Measurements from ENCODE around the gene FTCDNL1.

FTCDNL1 gene

DNA sequence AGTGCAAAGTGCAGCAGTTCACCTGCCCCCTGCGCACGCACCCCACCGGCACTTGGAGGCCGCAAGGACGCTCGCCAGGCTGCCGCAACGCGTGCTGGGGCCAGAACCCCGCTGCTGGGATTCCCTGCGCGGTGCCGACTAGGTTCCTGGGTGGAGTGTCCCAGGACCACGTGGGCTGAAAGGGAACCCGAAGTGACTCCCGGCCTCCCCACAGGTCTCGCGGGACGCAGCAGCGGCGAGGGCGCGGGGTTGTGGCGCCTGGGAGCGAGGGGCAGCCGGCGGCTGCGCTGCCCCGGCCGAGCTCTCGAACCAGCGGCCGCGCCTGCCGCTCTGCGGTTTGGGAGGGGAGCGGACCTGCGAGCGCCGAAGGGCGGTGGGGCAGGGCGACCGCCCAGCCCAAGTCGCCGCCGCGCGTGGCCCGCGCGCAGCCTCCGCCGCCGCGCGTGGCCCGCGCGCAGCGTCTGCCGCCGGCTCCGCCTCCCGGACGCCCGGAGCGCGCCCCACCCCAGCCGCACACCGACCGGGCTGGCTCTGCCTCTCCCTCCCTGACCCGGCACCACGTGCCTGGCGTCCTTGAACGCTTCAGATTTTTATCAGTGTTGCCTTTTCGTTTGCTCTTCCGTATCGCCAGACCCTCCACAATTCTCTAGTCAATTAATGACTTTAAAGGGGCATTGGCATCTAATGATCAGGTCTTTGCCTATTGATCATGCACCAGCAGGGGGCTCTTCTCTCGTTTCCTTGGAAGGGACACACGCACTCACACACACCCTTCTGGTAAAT, at the start of gene FTCDNL1:
Gene FTCDNL1, minus strand, starts transcription at position 475 of the 783 bp plus-strand sequence. CDS start 2,230 bp downstream, outside the sequence.
- peak; percentile 48 for DNase-seq (ENCODE audit: low read depth)

DNA sequence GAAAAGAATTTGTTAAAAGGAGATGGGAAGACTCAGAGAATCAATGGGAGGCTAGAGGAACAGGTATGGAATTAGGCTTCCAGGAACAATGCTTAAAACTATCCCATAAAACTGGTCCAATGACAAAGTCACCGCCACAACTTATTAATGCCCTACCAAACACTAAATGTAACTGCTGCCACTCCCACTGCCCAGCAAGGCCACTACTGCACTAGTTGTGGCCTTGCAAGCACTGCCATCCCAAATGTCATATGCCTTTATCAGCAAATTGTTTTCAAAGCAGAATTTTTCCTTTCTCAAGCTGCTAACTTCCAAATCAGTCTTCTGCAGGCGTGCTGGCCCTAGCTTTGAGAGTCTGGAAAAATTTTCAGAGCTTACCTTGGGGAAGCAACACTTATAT, 45.6 kb upstream of the FTCDNL1 start:
- no peak for DNase-seq (ENCODE audit: low read depth)

DNA sequence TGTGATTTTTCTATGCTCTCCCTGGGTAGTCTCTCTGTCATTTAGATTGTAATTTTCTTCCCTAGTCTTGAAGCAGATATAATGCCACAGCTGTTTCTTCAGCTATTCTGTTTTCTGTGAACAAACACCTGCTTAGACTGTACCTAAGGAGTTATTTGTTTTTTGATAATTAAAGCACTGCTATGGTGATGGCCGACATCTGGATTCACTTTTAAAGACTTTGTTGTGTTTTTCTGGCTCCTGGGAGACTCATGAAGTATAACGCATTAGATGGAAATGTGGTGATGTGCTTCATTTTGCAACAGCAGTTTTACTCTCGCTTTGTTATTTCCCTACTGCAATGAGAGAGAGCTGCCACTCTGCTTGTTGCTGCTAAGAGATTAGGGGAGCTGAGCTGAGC, 44.4 kb upstream of the FTCDNL1 start:
- no peak for DNase-seq (ENCODE audit: low read depth)

DNA sequence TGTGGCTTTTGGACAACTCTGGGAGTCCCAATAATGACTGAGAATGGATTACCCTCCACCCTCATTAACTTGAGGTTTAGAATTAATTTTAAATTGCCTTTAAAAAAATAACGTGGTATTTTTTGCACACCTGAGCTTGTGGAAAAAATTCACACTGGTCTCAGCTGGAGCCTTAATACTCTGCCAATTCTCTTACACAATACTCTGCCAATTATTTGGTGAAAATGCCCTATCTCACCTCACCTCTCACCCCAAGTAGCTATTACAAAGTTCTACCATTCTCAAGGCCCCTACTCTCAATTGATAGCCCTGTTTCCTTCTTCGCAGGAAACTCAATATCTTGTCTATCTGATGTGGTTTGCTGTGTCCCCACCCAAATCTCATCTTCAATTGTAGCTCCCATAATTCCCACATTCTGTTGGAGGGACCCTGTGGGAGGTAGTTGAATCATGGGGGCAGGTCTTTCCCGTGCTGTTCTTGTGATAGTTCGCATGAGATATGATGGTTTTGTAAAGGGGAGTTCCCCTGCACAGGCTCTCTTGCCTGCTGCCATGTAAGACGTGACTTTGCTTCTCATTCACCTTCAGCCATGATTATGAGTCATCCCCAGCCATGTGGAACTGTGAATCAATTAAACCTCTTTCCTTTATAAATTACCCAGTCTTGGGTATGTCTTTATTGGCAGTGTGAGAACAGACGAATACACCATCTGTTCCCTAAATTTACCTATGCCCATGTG, 32.7 kb upstream of the FTCDNL1 start:
- DNase-seq (ENCODE audit: low read depth) = no peak

DNA sequence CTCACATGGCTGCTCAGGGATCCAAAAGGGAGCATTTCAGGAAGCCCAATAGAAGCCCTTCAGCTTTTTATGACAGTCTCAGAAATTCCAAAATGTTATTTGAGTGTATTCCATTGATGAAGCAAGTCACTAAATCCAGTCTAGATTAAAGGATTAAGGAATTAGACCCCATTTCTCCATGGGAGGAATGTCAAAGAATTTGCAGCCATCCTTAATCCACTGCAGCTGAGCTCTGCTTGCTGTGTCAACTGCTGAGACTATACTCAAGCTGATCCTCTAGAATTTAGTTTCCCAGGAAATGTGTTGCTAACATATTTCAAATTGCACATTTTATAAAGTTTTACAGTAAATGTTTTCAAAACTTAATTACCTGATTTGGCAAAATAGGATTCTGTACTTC, 31.7 kb upstream of the FTCDNL1 start:
- no peak for DNase-seq (ENCODE audit: low read depth)

DNA sequence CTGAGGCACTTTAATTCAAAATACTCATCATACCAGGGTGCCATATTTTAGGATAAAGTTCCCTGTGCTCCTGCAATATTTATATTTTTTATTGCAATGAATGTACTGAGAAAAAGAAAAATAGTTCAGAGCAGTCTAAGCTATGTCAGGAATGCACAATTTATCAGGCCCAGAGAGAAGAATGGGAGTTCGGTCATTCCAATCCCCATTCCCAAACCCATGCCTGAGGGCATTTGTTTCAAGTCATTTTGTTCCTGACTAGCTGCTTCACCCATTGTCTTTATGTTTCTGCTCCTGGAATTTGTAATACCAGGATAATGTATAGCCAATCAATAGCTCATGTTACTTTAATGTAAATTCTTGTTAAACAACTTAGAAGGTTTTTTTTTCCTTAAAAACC, 24.4 kb upstream of the FTCDNL1 start:
- DNase-seq (ENCODE audit: low read depth) = no peak

DNA sequence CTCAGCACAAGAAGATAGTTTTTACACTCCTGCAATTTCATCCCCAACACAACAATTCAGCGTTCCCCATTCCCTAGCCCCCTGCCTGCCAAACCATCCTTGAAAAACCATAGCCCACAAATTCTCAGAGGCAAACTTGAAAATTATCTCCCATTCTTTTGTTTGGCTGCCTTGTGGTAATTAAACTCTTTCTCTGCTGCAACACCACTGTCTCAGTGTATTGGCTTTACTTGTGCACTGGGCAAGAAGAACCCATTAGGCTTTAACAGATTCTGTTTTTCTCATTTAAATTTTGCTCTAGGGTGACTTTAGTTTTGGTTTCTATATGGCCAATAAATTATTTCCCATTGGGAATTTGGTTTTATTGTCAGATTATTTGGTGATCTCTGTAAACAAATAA, 23.2 kb upstream of the FTCDNL1 start:
- DNase-seq (ENCODE audit: low read depth) = no peak

DNA sequence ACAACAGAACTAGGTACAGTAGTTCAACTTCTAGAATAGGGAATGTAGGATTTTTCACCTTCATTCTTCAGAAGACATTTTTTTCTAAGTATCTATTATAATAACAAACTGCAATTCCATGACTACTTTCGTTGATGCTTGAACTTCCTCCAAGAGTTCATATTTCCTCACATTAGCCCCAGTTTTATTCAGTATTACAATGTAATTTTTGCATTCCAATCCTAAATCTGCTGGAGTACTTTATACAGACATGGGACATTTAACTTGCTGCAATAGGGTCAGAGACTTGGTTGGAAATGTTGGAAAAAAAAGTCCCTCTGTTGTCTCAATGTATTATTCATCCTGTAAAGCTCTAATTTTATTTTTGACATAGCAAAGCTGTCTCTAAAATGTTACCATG, 19.6 kb upstream of the FTCDNL1 start:
- no peak for DNase-seq (ENCODE audit: low read depth)

DNA sequence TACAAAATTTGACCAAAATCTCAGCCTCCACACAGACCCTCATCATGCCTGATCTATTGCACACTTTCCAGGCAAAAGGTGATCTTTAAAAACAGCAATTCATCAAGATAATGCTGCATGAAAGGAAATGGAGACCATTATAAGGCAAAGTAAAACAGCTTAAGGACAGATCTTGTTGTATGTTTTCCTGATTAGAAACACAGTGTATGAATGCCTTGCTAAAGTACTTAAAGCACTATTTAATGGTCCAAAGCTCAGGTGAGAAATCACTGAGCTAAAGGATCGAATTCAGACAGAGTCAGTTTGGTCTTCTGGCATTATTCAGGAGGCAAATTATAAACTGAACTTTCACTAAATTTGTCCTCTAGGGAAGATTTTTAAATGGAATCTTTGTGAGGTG, 18.7 kb upstream of the FTCDNL1 start:
- no peak for DNase-seq (ENCODE audit: low read depth)

DNA sequence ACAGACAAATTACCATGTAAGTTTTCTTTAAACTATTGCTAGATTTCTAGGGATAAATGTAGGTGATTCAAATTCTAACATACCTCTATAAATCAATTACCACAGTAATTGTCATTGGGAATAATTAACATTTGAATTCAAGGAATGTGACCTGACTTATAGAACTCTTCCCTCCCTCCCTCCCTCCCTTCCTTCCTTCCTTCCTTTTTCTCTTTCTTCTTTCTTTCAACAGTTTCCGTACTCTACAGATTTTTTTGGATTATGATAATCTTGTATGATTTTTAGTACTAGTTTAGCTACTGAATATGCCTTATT, 18.2 kb upstream of the FTCDNL1 start:
- no peak for DNase-seq (ENCODE audit: low read depth)

DNA sequence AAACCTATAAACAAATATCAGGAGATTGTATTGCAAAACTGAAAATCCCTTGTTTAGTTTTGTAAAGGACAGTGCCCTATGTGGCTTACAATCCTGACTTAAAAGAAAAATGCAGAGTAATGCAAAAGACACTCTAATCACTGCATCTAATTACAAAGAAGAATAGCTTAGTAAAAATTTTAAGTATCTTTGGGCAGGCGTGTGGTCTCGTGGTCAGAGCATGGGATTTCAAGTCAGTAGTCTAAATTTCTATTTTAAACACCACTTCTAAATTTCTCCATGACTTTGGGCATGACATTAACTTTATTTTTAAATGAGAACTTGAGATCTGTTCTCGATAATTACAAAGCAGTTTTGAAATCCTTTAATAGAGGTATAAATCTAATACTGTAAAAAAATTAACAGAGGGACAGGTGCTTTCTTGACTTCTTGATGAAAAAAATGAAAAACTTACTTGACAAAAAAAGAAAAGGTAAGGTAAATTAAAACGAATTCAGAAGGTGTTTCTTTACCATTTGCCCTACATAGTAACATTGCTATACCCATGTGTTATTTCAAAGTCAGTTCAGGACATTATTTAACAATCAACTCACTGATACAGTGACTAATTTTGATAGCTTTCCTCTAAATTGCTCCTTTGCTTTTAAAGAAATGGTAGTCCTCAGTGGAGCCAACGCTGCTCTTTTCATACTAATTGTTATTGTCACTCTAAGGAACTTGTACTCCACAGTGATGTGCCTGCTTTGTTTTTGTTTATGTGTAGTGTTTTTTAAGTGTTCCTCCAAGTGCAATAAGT, 17.6 kb upstream of the FTCDNL1 start:
- DNase-seq (ENCODE audit: low read depth) = no peak

DNA sequence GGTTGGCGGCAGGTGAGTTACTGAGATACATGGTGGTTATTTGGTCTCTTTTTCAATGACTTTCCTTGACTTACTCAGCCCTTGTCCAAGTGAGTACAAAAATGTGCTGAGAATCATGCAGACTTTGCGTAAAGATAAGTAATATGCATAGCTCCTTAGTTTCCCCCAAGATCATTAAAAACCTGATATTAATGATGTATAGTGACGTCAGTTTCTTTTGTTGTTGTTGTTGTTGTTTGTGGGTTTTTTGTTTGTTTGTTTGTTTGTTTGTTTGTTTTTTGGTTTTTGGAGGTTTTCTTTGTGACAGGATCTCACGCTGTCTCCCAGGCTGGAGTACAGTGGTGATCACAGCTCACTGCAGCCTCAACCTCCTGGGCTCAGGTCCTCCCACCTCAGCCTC, 14.9 kb upstream of the FTCDNL1 start:
- DNase-seq (ENCODE audit: low read depth) = no peak

DNA sequence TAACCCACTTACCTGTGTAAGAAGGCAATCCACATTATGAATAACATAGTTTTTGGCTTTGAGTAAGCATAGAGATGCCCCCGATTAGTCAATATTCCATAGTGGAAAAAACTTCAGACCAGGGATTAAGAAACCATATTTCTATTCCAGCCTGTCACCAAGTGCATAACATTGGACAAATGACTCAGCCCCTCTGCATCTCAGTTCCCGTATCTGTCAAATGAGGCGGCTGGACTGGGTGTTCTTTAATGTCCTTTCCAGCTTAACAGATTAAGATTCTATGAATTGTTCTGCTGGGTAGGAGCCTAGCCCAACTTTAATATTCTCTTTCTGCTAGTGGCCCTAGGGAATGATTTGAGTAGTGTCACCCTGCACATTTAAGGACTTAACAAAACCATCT, 11.8 kb upstream of the FTCDNL1 start:
- DNase-seq (ENCODE audit: low read depth) = no peak

DNA sequence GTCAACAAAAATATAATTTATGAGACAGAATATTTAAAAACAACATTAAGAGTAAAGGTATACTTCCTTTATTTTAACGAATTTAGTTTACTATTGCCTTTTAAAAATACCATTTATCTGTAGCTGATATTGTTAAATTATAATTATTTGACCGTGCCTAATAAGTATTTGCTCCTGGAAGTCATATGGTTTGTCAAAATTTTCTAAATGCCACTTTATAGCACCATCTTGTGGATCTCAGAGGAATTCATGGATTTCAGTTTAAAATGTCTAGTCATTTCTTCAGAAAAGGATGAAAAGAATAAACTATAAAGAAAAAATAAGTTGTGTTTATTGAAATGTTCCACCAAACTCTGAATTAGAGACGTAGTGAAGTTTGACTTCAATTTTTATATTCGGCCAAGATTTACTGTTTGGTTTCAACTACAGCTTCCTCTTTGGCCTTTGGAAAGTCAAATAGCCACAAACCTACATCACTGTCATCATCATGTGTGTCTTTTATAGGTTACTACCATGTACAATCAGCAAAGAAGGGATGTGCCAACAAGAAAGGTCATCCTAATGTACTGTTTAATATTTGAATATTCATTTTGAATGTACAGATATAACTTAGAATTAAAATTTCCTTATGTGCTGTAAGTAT, 10.3 kb upstream of the FTCDNL1 start:
- no peak for DNase-seq (ENCODE audit: low read depth)

DNA sequence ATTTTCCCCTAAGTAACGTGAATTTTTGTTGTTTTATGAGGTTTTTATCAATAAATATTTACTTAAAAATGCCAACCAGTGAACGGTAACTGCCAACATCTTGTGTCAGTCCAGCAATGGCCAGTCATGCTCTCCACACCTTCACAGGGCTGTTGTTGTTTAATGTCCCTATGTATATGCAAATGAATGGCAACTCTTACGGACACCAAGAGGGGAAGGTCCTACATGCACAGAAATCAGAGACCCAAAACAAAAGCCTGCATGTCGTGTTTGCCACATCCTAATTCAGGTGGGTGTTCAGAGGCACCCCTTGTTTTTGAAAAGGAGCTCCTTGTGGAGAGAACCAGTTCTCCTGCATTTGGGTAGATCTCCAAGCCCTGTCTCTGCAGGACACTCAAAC, 4.8 kb upstream of the FTCDNL1 start:
- no peak for DNase-seq (ENCODE audit: low read depth)

DNA sequence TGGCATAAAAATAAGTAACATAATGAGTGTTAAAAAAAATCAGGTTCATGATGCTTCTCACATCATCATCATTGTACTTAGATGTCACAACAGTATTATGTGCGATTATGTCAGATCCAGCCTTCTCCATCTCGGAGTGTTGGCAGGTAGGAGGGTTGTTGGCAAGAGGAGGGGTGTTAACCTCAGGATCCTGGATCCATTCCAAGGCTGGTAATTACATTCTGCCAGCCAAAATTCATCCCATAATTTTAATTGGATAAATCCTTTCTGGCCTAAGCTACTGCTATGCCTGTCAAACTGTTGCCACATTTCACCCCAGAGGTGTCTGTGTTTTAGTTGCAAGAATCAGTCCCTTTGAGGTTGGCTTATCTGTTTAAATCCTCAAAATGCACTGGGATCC, 891 bp upstream of the FTCDNL1 start:
- no peak for DNase-seq (ENCODE audit: low read depth)

DNA sequence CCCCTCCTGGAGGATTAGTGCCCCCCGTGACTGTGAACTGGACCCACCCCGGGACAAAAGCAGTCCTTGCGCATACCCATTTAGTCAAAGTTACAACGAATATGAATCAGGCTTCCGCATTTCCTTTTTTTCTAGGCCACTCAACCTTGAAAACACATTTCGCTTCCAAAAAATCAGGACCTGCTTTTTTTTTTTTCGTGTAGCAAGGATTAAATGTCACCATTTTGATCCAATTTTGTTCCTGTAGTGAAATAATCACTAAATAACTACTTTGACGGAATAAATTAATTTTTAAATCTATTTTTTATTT, 464 bp upstream of the FTCDNL1 start:
- no peak for DNase-seq (ENCODE audit: low read depth)

DNA sequence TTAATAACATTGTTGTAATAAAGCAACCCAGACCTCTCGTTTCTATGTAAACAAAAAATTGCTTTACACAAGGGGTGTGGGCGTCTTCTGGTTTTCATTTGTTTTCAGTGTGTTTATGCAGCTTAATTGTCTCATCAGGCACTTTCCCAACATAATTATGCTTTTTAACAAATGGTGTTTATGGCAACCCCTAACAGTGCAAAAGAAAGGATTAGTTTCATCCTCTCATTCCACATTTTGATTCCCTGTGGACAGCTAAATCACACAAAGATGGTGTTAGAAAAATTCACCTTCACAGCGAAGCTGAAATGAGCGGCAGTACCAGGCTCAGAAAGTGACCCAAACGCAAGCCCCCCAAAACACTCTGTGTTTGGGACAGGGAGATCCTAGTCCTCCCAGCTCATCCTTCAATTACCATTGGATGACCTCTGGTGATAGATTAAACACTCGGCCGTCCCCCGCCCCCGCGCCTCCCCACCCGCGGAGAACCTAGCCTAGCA, 724 bp downstream of the FTCDNL1 start:
- no peak for DNase-seq (ENCODE audit: low read depth)

DNA sequence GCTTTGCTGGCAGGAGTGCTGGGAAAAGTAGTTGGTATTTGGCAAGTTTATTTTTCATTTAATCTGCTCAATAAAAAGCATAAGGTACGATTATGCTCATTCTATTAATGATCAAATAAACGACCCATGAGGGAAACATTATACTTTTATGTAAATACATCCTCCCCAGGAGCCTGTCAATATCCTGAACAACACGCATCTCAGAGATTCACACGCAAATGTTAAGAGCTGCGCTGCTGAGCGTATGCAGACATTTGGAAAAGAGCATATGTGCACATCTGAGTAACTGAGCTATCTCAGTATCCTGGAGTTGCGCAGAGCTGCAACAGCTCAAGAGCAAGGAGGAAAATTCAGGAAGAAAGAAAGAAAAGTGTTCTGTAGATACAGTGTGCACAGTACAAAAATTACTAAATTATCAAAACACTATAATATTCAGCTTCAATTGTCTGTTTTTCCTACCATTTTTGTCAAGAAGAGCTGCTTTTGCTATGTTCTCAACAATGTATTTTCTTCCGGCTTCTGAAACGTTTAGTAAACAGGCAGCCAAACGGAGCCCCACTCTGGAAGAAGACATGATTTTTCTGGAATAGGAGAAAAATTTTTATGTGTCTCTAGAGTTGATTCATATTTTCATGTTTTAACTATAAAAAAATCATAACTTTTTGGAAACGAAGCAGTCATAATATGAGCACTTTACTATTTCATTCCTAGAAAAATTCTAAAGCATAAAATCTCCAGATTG, 2.4 kb downstream of the FTCDNL1 start:
- DNase-seq (ENCODE audit: low read depth) = no peak

DNA sequence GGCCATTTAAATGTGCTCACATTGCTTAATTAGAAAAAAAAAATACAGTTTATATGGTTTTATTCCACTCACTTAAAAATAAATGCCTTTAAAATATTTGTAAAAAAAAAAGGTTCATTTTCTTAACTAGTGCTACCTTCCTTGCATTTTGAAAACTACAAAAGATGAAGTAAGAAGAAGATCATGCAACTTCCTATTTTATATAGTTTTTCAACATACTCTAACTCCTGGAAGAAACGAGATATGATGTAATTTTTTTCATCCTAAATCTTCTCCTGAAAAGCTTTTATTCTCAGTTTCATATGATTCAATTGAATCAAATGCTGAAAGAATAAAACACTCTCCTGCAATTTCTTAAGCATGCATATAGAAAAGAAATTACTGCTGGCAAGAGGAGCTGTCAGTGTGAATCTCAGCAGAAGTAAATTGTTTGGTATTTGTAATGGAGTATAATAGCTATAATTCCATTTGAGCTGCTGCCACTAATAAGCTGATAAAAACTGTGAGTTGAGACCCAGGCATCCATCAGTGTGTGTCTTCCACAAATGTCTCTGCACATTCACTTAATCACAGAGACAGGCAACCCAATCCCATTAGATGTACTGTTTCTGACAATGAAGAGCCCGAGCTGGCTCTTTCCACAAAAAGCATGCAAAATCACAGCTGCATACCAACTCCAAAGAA, 3.7 kb downstream of the FTCDNL1 start:
- DNase-seq (ENCODE audit: low read depth) = no peak

All from activated T-helper 1 cell treated with Interleukin-2 at 50 U/mL for 16 hours (primary cell).